ENCODE data around the gene UMAD1.

DNA sequence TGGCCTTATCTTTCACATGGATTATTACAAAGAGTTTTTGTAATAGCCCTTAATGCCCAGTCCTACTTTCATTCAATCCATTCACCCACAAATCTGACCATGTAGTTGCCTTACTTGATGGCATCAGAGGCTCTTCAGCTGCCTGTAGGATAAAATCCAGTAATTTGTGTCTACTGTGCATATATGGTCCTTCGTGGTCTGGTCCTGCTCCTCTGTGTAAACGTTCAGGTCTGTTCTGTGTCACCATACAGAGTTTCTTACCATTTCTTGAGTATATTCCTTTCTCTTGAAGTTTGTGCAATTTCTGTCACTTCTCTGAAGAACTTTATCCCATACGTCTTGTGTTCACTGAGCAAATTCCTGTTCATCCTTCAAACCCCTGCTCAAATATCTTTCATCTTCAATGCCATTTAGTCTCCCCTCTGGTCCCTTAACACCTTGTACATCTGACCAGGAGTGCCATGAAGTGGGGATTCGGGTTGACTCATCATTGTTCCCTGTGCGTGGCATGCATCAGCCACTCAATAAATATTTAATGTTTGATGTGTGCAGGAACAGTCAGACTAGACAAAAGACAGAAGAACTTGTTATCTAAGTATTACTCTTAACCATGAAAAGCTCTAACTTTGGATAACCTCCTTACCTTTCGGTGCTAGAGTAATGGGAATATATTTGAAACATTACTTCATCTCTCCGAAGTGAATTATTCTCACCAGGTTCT is 176.4 kb downstream of the UMAD1 start:
- TF ChIP-seq CTCF (IDR thresholded peaks at IDR 0.05; ENCODE audit: borderline replicate concordance, extremely low read depth, low read length, poor library complexity, severe bottlenecking) (no peak), EZH2 (IDR thresholded peaks at IDR 0.05; ENCODE audit: borderline replicate concordance, low read depth, low read length, severe bottlenecking) (no peak)

Measured in DND-41 (cell line).